Activated T-helper 1 cell treated with anti-CD3 and anti-CD28 coated beads, Interleukin-12 subunit alpha, Interleukin-12 subunit beta, Interleukin-2, Interleukin-4 antibody, amounts not matched to agents 30 ng/mL and 10 ng/mL and 1 ng/mL, durations not matched to agents 14 hours and 24 hours and 36 hours (primary cell): ENCODE measurements around the gene SLC7A11. TPM values are rescaled to one million over a fixed set of nuclear protein-coding genes. Genes with fewer than 3 reads are reported as not detected.
"Not testable (repeated sequence)": the region's sequence is repeated elsewhere in the genome, so short reads cannot be mapped to it uniquely, and the experiment has no call there.

Source experiments
- DNase-seq: peaks from one replicate; pipeline ENCODE4 v3.0.0; 2021; ENCODE audit warnings: low spot score
- H3K27ac Mint-ChIP-seq: one replicate; pipeline ENCODE4 v1.8.0; 2021; ENCODE audit warnings: mild to moderate bottlenecking, mixed read lengths
- H3K27me3 Mint-ChIP-seq: one replicate; pipeline ENCODE4 v1.8.0; 2022; ENCODE audit warnings: mild to moderate bottlenecking, moderate library complexity, mixed read lengths; ENCODE audit not compliant: insufficient read depth
- H3K36me3 Mint-ChIP-seq: one replicate; pipeline ENCODE4 v1.8.0; 2021; ENCODE audit warnings: low read depth, mixed read lengths
- H3K4me1 Mint-ChIP-seq: one replicate; pipeline ENCODE4 v1.8.0; 2021; ENCODE audit warnings: low read depth, mixed read lengths
- H3K4me3 Mint-ChIP-seq: one replicate; pipeline ENCODE4 v1.8.0; 2021; ENCODE audit warnings: mild to moderate bottlenecking, moderate library complexity, mixed read lengths
- H3K9me3 Mint-ChIP-seq: one replicate; pipeline ENCODE4 v1.8.0; 2021; ENCODE audit warnings: mixed read lengths
- intact Hi-C: fragments of 100-400 bp; cut with micrococcal nuclease; formaldehyde crosslinking; loops from one replicate; pipeline ENCODE4 v1.15.1; 2024
- total RNA-seq: library from RNA; stranded (reverse); gene quantifications from 2 replicates; pipeline ENCODE4 v1.2.3, GENCODE V29; 2022

The SLC7A11 gene
- total RNA-seq, 1 donor from 2014 or later, result 2.6 TPM

DNA sequence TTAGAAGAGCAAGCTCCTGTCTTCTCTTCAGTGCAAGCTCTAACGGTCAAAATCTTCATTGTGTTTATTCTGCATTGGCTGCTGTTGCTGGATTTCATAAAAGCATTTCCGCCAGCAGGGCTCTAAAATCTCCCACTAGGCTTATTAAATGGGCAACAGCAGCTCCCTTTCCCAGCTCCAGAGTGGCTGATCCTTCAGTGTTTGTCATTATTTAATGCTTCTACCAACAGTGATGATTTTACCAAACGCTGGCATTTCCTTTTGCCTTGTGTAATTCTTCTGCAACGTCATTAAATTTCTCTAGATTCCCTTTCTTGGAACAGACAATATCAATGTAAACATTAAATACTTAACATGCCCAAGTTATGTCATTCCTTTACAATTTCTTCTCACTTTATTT lies 20.1 kb downstream of the SLC7A11 start:
- DNase-seq, result no peak
- Mint-ChIP-seq H3K4me1 (no peaks in the 10 kb centered on the region), H3K9me3 (no peaks in the 10 kb centered on the region), H3K4me3 (no peak overlapping the region), H3K27ac (no peak overlapping the region), H3K36me3 (peaks cover 10% of the 10 kb centered on the region), H3K27me3 (no peaks in the 10 kb centered on the region)
- intact Hi-C loops, result no loop called here

DNA sequence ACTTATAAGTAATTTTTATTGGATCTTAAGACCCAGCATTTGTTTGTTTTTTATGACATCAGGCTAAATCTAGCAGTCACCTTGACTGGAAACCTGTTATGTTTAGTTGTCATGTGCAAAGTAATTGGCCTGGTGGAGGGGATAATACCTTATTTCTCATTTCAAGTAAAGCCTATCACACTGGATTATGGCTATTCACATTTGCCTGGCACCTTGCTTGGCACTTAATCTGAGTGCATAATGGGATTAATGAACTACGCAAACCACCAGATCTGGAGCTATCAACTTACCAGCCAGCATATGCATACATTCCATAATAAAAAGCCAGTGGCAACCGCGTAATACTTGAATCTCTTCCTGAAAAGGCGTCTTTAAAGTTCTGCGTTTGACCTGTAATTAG lies 23.2 kb downstream of the SLC7A11 start:
- no peak for DNase-seq
- H3K9me3 Mint-ChIP-seq, result no peaks in the 10 kb centered on the region
- H3K36me3 Mint-ChIP-seq, result peaks cover 14% of the 10 kb centered on the region
- H3K27me3 Mint-ChIP-seq, result no peaks in the 10 kb centered on the region
- H3K27ac Mint-ChIP-seq, result no peak overlapping the region
- intact Hi-C loops, result no loop called here
- H3K4me3 Mint-ChIP-seq, result no peak overlapping the region
- no peaks in the 10 kb centered on the region for H3K4me1 Mint-ChIP-seq

DNA sequence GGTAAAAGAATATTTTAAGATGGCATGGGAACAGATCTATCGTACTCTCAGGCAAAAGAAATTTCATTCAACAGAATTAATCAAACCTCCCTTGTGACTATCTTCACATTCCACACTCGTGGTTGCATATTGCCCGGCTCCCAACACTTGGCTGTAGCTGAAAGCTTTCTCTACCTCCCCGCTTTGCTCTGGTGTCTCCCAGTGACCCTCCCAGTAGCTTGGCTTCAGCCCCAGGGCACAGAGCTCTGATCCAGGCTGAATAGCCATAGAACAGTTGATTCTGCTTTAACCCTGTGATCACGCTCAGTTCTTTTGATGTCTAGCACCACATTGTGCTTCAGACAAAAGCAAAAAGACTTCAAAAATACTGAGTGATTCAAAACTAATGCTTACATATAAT lies 24.6 kb downstream of the SLC7A11 start:
- no peaks in the 10 kb centered on the region for H3K9me3 Mint-ChIP-seq
- no peak for DNase-seq
- no peak overlapping the region for H3K27ac Mint-ChIP-seq
- H3K4me1 Mint-ChIP-seq, result no peaks in the 10 kb centered on the region
- peaks cover 17% of the 10 kb centered on the region for H3K36me3 Mint-ChIP-seq
- intact Hi-C loops, result no loop called here
- no peaks in the 10 kb centered on the region for H3K27me3 Mint-ChIP-seq
- H3K4me3 Mint-ChIP-seq, result no peak overlapping the region

DNA sequence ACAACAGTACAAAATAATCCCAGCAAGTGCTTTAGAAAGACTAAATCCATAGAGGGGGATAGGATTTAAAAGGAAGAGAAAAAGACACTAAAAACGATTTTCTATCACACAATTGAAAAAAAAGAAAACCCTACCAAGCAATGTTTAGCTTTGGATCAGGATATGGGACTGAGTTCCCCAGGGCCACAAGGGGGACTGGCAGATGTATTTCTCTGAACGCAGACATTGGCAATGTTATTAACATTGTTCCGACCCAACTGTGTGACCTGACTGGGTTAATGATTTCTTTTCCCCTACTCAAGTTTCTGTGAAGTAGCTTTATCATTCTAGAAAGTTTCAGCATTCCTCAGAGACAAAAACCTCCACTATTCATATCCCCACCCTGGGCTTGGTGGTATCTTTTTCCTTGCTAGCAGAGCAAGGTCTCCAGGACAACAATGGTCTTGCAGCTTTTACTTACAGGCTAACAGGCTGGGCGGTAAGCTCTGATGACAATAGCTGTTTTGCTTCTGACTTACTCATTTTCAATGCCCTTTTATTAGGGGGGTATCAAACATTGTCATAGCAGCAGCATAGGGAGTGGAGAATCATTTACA lies 25.8 kb downstream of the SLC7A11 start:
- no peak overlapping the region for H3K4me3 Mint-ChIP-seq
- no peak for DNase-seq
- no peaks in the 10 kb centered on the region for H3K9me3 Mint-ChIP-seq
- no peaks in the 10 kb centered on the region for H3K4me1 Mint-ChIP-seq
- H3K27ac Mint-ChIP-seq, result no peak overlapping the region
- peaks cover 17% of the 10 kb centered on the region for H3K36me3 Mint-ChIP-seq
- intact Hi-C loops, result no loop called here
- H3K27me3 Mint-ChIP-seq, result no peaks in the 10 kb centered on the region

DNA sequence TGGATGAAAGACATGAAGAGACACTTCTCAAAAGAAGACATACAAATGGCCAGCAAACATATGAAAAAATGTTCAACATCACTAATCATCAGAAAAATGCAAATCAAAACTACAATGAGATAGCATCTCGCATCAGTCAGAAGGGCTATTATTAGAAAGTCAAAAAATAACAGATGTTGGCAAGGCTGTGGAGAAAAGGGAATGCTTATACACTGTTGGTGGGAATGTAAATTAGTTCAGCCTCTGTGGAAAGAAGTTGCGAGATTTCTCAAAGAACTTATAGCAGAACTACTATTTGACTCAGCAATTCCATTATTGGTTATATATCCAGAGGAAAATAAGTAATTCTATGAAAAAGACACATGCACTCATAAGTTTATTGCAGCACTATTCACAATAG lies 31.6 kb downstream of the SLC7A11 start:
- H3K27me3 Mint-ChIP-seq, H3K27ac Mint-ChIP-seq, H3K9me3 Mint-ChIP-seq, intact Hi-C loops, H3K4me3 Mint-ChIP-seq, H3K36me3 Mint-ChIP-seq, DNase-seq, H3K4me1 Mint-ChIP-seq: not testable (repeated sequence)

DNA sequence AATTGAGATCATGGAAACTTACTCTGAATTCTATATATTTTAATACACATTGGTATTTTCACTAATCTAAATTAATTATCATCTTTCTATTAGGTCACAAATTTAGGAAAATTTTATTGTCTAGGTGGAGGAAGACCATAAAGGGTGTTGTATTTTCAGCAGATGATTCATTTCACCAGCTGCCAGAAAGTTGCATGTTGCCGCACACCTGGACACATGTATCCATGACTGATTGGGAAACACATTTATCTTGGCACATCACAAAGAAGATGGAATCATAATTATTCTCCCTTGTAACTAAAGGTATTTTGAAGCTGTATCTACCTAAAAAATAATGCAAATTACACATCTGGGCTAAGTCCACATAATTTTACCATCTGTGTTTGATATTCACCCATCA lies 33.1 kb downstream of the SLC7A11 start:
- Mint-ChIP-seq H3K4me3 (no peak overlapping the region), H3K27ac (no peak overlapping the region), H3K36me3 (peaks cover 4% of the 10 kb centered on the region), H3K9me3 (no peaks in the 10 kb centered on the region), H3K4me1 (no peaks in the 10 kb centered on the region), H3K27me3 (no peaks in the 10 kb centered on the region)
- no peak for DNase-seq
- intact Hi-C loops, result no loop called here

DNA sequence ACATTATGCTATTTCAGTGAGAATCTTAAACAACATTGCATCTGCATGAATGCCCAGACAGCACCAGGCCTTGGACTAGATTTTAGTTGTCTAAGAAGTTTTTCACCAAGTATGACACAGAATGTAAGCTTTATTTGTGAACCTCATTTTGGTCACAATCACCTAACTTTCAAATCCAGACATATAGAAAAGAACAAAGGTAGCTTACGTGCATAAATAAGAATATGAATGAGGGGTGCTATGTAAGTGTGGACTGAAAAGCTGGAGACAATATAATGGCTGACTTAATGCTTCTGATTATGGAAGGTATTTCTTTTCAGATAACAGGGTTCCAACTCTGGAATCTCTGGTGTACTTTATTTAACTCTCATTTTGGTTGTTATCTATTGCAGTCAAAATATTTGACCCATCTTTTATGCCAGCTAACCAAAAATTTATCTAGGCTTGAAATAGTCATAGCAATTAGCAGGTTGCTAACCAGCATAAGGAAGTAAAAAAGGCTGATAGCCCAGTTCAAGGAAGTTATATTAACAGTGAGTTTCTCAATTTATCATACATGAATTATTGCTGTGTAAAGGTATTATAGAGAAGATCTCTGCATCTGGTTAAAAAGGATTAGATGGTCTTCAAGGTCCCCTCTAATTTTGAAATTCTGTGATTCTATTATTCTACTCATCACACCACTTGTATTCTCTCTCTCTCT lies 36.5 kb downstream of the SLC7A11 start:
- H3K9me3 Mint-ChIP-seq, result no peaks in the 10 kb centered on the region
- no peaks in the 10 kb centered on the region for H3K4me1 Mint-ChIP-seq
- H3K4me3 Mint-ChIP-seq, result no peak overlapping the region
- DNase-seq, result no peak
- intact Hi-C loops, result no loop called here
- no peaks in the 10 kb centered on the region for H3K36me3 Mint-ChIP-seq
- no peaks in the 10 kb centered on the region for H3K27me3 Mint-ChIP-seq
- no peak overlapping the region for H3K27ac Mint-ChIP-seq

DNA sequence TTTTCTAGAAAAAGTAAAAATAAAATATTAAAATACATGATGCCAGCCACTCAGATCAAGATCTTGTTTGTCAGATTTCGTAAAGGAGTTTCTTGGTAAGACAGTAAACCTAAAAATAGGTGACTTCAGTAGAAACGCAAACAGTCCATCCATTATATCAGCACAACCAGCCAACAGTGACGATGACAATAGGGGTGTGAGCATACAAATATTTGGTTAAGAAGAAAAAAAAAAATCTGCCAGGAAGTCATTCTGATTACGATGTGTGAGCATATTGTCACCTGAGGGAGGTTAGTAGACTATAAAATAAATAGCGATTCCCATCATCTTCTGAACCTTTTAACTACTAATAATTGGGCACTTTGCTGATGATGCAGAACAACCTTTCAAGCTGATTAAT lies 37.6 kb downstream of the SLC7A11 start:
- intact Hi-C loops, result no loop called here
- no peak overlapping the region for H3K4me3 Mint-ChIP-seq
- peaks cover 5% of the 10 kb centered on the region for H3K4me1 Mint-ChIP-seq
- H3K36me3 Mint-ChIP-seq, result no peaks in the 10 kb centered on the region
- no peak for DNase-seq
- no peaks in the 10 kb centered on the region for H3K27me3 Mint-ChIP-seq
- no peak overlapping the region for H3K27ac Mint-ChIP-seq
- no peaks in the 10 kb centered on the region for H3K9me3 Mint-ChIP-seq

DNA sequence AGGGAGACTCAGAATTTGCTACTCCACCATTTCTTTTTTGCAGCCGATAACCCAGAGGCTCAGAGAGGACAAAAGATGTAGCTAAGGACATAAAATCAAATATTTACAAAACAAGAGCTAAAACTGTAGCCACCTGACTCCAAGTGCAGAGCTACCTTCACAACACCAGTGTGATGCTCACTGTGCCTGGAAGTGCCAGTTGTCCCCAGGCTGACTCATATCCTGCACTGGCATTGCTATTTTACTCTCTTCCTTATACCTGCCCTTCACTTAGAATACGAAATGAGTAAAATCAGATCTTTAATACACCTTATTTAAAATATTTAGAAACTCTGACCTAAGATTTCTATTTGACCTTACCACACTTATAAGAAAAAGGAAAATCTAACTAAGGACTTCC lies 39.5 kb downstream of the SLC7A11 start:
- Mint-ChIP-seq H3K4me3 (no peak overlapping the region), H3K27me3 (no peaks in the 10 kb centered on the region), H3K36me3 (no peaks in the 10 kb centered on the region), H3K4me1 (peaks cover 5% of the 10 kb centered on the region), H3K9me3 (no peaks in the 10 kb centered on the region), H3K27ac (no peak overlapping the region)
- intact Hi-C loops, result no loop called here
- DNase-seq, result no peak

DNA sequence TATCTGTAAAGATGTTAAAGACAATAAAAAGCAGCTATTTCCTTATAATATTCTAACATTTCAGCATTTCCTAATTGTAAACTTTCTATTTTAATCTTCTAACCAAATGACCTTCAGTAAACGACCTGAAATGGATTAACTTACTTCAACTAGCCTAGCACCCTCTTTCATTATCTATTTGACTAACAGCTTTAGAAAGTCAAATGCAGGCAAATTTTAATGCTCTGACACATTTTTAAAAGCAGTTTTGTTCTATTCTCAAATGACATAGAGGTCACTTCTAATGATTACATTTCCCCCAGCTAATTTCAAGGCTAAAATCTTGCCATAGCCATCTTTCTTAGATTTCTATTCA lies 41.9 kb downstream of the SLC7A11 start:
- intact Hi-C loops, result no loop called here
- no peaks in the 10 kb centered on the region for H3K9me3 Mint-ChIP-seq
- H3K27ac Mint-ChIP-seq, result no peak overlapping the region
- no peaks in the 10 kb centered on the region for H3K36me3 Mint-ChIP-seq
- H3K27me3 Mint-ChIP-seq, result no peaks in the 10 kb centered on the region
- H3K4me3 Mint-ChIP-seq, result no peak overlapping the region
- H3K4me1 Mint-ChIP-seq, result peaks cover 5% of the 10 kb centered on the region
- no peak for DNase-seq

DNA sequence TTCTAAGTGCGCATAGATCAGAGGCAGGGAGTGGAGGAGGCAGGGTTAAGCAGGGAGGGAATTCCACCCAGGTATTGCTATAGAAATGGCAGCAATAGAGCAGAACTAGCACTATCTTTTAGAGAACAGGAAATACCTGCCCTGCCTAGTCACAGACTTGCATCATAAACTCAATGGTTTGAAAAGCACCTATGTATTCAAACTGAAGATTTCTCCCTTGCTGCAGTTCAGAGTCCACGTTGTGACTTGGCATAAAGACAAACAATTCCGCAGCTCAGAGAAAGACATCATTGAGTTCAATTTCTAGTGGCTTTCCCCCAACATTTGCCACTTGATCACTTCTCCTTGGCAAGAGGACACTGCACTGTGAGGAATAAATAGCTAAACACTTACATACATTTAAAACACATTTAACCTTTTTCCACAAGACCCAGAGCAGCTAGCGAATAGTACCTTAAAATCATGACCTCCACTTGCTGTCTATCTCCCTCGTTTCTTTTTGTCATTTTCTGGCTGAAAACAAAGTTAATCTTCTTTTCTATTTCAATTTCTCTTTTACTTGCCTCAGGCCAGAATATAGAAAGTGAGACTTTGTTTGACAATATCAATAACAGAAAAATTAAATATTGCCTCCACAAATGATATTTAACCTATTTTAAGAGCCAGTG lies 42.4 kb downstream of the SLC7A11 start:
- H3K27me3 Mint-ChIP-seq, result no peaks in the 10 kb centered on the region
- H3K4me1 Mint-ChIP-seq, result peaks cover 5% of the 10 kb centered on the region
- no peaks in the 10 kb centered on the region for H3K36me3 Mint-ChIP-seq
- DNase-seq, result no peak
- intact Hi-C loops, result no loop called here
- no peak overlapping the region for H3K27ac Mint-ChIP-seq
- no peaks in the 10 kb centered on the region for H3K9me3 Mint-ChIP-seq
- no peak overlapping the region for H3K4me3 Mint-ChIP-seq

DNA sequence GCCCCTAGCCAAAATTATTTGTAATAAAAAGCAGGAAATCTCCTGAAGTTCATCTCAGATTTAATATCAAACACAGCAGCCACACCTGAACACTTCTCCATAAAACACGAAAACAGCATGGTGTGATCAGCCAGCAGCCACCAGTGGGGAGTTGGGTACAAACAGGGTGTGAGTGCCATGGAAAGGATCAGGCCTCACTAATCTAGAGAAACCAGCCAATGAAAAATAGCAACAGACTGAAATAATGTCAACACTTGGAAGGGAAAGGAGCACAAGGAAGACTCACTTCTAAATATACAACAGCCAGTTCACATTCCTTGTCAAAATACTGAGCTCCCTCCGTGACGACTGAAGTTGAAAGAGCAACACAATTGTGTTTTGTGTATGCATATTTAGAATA lies 46.0 kb downstream of the SLC7A11 start:
- H3K4me1 Mint-ChIP-seq, result peaks cover 5% of the 10 kb centered on the region
- no peaks in the 10 kb centered on the region for H3K27me3 Mint-ChIP-seq
- intact Hi-C loops, result no loop called here
- no peak overlapping the region for H3K27ac Mint-ChIP-seq
- no peak overlapping the region for H3K4me3 Mint-ChIP-seq
- no peaks in the 10 kb centered on the region for H3K36me3 Mint-ChIP-seq
- DNase-seq, result no peak
- no peaks in the 10 kb centered on the region for H3K9me3 Mint-ChIP-seq

DNA sequence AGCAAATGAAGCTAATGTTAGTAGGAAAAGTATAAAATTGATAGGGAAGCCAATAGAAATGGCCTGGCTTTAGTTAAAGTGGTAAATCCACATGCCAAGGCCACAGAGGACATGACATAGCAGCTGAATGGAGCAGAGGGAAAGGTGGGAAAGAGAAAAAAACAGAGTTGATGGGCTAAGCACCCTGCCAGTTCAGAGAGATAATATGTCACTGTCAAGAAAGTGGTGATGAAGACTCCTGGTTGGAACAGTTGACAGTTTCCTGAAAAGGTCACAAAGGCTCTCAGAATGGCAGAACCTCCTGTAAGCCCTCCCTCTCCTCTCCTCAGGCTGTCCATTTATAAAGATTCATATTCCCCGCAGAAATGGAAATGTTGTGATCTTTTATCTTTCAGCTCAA lies 48.2 kb downstream of the SLC7A11 start:
- Mint-ChIP-seq H3K9me3 (no peaks in the 10 kb centered on the region), H3K4me3 (no peak overlapping the region), H3K27me3 (no peaks in the 10 kb centered on the region), H3K27ac (no peak overlapping the region), H3K36me3 (peaks cover 4% of the 10 kb centered on the region), H3K4me1 (peaks cover 4% of the 10 kb centered on the region)
- intact Hi-C loops, result loop anchor here (5.0 kb wide), 1 partner anchor 48 kb away; the partner anchor contains the start of gene SLC7A11
- no peak for DNase-seq
